ENCODE data around the gene AAK1. TPM values are rescaled to one million over a fixed set of nuclear protein-coding genes. Genes with fewer than 3 reads are reported as not detected.
"Not testable (repeated sequence)": the region's sequence is repeated elsewhere in the genome, so short reads cannot be mapped to it uniquely, and the experiment has no call there.

AAK1 gene
- total RNA-seq, 2 experiments from 2014 or later: 115 to 121 TPM

DNA sequence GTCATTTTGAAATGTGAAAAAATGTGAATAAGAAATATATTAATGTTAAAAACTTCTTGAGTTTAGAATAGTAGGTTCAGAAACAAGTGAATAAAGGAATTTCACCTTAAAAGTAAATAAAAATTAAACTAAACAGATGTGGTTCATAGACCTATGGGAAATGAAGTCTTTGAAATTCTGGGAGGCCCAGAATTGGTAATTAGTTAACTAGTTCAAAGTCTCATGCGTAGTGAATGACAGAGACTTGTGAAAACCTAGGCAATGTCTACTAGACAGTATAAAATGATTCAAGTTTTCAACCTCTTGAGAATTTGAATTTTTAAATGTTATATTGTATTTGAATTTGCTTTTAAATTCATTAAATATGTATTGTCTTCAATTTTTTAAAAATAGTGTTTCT is 32.6 kb upstream of the AAK1 start:
- POLR2A ChIA-PET: interaction anchor here (1.1 to 5.5 kb wide), 3 partner anchors 8 to 31 kb away, joined by 4 to 24 read pairs (median 21); no protein-coding TSS in a partner anchor
- H3K4me3 Mint-ChIP-seq: no peak overlapping the region
- CTCF ChIA-PET: no interaction called here

DNA sequence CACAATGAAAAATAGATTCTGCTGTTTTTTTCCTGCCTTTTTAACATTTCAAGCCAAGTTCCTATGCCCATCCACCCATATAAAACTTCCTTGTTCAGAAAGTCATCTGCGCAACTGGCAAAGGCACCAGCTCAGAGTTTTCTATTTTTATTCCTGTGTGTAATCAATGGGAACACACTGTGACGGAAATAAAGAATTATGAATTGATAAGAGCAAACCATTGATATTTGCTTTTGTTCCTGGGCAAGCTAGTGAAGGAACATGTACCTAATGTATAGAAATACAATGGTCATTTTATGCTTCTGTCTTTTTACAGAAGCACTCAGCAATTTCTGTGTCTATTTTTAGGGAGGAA is 30.8 kb upstream of the AAK1 start:
- Mint-ChIP-seq H3K4me3 (no peak overlapping the region), H3K27ac (no peak overlapping the region), H3K36me3 (ENCODE audit: low read depth) (peaks cover 12% of the 10 kb centered on the region), H3K27me3 (no peaks in the 10 kb centered on the region), H3K4me1 (peaks cover 40% of the 10 kb centered on the region), H3K9me3 (peaks cover 5% of the 10 kb centered on the region)
- ChIA-PET CTCF (interaction anchor here (0.8 to 1.3 kb wide), 3 partner anchors 12 to 30 kb away, joined by 3 to 7 read pairs (median 3); partner anchors contain the start of gene AAK1), POLR2A (interaction anchor here (1.0 to 5.5 kb wide), 5 partner anchors 9 to 42 kb away, joined by 3 to 24 read pairs (median 7); no protein-coding TSS in a partner anchor)
- DNase-seq: no peak

More for the DNA sequence above, 32.6 kb upstream of the AAK1 start:
- Mint-ChIP-seq H3K27me3 (no peaks in the 10 kb centered on the region), H3K27ac (no peak overlapping the region), H3K4me1 (peaks cover 53% of the 10 kb centered on the region), H3K36me3 (ENCODE audit: low read depth) (peaks cover 14% of the 10 kb centered on the region), H3K9me3 (peaks cover 7% of the 10 kb centered on the region)
- no peak for DNase-seq

DNA sequence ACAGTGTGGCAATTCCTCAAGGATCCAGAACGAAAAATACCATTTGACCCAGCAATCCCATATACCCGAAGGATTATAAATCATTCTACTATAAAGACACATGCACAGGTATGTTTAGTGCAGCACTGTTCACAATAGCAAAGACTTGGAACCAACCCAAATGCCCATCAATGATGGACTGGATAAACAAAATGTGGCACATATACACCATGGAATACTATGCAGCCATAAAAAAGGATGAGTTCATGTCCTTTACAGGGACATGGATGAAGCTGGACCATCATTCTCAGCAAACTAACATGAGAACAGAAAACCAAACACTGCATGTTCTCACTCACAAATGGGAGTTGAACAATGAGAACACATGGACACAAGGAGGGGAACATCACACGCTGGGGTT is 29.6 kb upstream of the AAK1 start:
- H3K9me3 Mint-ChIP-seq, H3K27ac Mint-ChIP-seq, H3K4me3 Mint-ChIP-seq, DNase-seq, POLR2A ChIA-PET, H3K27me3 Mint-ChIP-seq: not testable (repeated sequence)
- CTCF ChIA-PET: interaction anchor here (1.0 kb wide), 1 partner anchor 15 kb away, joined by 3 read pairs; no protein-coding TSS in a partner anchor
- peaks cover 36% of the 10 kb centered on the region for H3K4me1 Mint-ChIP-seq
- peaks cover 12% of the 10 kb centered on the region for H3K36me3 Mint-ChIP-seq (ENCODE audit: low read depth)

DNA sequence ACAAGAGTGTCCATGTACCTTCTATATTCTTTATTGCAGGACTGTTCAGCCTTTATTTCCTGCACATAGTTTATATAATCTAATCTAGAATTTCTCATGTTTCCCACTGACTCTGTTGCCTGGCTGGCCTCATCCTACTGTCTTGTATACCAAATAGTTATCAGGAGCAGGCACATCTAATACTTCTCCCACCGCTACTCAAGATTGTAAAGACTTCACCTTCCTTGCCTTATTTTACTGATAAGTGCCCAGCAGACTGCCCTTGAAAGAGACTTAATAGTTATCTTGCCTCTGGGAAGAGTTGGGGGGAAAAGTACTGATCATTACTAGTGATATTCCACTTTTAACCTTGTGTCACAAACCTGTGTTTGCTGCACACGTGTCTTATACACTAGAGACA is 26.1 kb upstream of the AAK1 start:
- CTCF ChIA-PET: interaction anchor here (0.8 kb wide), 1 partner anchor 55 kb away, joined by 6 read pairs; no protein-coding TSS in a partner anchor

DNA sequence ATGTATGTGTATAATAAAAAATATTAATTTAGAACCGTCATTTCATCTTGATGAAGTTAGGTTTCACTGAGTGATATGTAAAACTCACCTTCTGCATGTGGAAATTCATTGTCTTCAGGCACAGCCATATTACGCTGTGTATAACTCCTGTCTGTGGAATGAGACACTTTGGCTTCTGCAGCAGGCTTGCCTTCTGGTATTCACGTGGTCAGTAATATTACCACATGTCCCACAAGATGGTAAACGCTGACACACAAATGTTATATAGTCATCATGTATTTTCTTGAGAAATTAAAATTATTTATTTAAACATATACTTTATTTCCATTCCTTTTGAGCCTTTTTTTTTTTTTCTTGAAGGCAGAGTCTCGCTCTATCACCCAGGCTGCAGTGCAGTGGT is 25.1 kb upstream of the AAK1 start:
- Mint-ChIP-seq H3K9me3 (peaks cover 13% of the 10 kb centered on the region), H3K27me3 (no peaks in the 10 kb centered on the region), H3K27ac (no peak overlapping the region), H3K36me3 (ENCODE audit: low read depth) (peaks cover 18% of the 10 kb centered on the region), H3K4me1 (peaks cover 15% of the 10 kb centered on the region), H3K4me3 (no peak overlapping the region)
- no peak for DNase-seq
- ChIA-PET POLR2A (no interaction called here), CTCF (no interaction called here)

More for the DNA sequence above, 26.1 kb upstream of the AAK1 start:
- no peak for DNase-seq
- no peak overlapping the region for H3K27ac Mint-ChIP-seq
- H3K4me3 Mint-ChIP-seq: no peak overlapping the region
- H3K36me3 Mint-ChIP-seq (ENCODE audit: low read depth): peaks cover 8% of the 10 kb centered on the region
- peaks cover 5% of the 10 kb centered on the region for H3K9me3 Mint-ChIP-seq
- H3K27me3 Mint-ChIP-seq: no peaks in the 10 kb centered on the region
- peaks cover 22% of the 10 kb centered on the region for H3K4me1 Mint-ChIP-seq
- POLR2A ChIA-PET: interaction anchor here (2.1 kb wide), 1 partner anchor 25 kb away, joined by 8 read pairs; the partner anchor contains the start of gene AAK1

DNA sequence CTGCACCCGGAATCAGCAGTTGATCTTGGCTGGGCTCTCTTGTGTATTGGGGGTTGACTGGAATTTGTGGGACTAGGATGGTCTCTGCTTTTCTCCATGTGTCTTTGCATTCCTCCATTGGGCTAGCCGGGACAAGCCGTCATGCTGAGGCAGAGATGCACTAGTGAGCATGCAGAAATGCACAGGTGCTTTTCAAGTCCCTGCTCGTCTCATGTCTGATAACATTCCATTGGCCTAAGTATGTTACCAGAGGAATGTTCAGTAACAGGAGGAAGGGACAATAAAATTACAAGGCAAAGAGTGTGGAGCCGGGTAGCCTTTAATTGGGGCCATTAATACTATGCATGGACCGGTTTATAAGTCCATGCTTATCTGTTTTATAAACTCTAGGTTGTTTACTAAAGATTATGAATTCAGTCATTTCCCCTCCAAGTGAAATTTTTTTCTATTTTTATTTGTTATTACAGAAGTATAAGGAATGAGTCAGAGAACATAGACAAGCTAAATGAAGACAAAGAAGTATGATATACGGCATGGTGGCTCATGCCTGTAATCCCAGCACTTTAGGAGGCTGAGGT is 24.4 kb upstream of the AAK1 start:
- ChIA-PET CTCF (no interaction called here), POLR2A (no interaction called here)
- Mint-ChIP-seq H3K27me3 (no peaks in the 10 kb centered on the region), H3K27ac (no peak overlapping the region), H3K9me3 (peaks cover 15% of the 10 kb centered on the region), H3K36me3 (ENCODE audit: low read depth) (peaks cover 23% of the 10 kb centered on the region), H3K4me1 (peaks cover 13% of the 10 kb centered on the region), H3K4me3 (no peak overlapping the region)
- DNase-seq: no peak

DNA sequence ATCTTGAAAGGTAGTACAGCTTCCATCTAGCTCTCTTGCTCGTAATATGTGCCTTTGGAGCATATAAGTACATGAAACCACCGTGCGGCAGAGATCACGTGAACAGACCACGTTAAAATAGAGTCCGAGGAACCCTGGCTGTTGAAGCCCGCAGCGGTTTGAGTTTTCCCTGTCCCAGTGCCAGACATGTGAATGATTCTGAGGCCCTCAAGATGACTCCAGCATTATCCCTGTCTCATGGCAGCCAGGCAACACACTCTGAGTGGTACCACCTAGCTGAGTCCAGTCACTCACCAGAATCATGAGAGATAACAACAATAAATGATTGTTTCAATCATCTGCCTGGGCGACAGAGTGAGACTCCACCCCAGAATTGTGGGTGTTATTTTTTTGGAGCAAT is 21.6 kb upstream of the AAK1 start:
- H3K4me1 Mint-ChIP-seq: peaks cover 12% of the 10 kb centered on the region

DNA sequence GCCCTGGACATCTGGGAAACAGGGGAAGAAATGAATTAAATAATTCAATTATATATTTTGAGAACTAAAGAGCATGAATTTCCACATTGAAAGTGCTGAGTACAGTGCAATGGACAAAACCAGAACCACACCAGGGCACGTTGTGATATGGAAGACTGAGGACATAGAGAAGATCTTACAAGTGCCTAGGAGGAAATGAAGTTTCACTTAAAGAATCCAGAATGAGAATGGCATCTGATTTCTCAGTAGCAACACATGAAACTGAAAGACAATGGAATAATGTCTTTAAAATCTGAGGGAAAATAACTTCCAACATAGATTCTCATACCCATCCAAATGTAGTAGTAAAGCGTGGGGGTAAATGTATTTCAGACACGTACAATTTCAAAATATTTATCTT is 20.3 kb upstream of the AAK1 start:
- H3K4me1 Mint-ChIP-seq: peaks cover 12% of the 10 kb centered on the region
- peaks cover 8% of the 10 kb centered on the region for H3K27me3 Mint-ChIP-seq
- peaks cover 15% of the 10 kb centered on the region for H3K36me3 Mint-ChIP-seq (ENCODE audit: low read depth)
- H3K9me3 Mint-ChIP-seq: peaks cover 14% of the 10 kb centered on the region
- ChIA-PET CTCF (interaction anchor here (0.6 kb wide), 1 partner anchor 14 kb away, joined by 3 read pairs; no protein-coding TSS in a partner anchor), POLR2A (no interaction called here)
- no peak overlapping the region for H3K4me3 Mint-ChIP-seq
- no peak overlapping the region for H3K27ac Mint-ChIP-seq
- no peak for DNase-seq

More for the DNA sequence above, 21.6 kb upstream of the AAK1 start:
- H3K4me3 Mint-ChIP-seq: no peak overlapping the region
- CTCF ChIA-PET: interaction anchor here (1.1 kb wide), 1 partner anchor 13 kb away, joined by 3 read pairs; no protein-coding TSS in a partner anchor
- no peak overlapping the region for H3K27ac Mint-ChIP-seq
- H3K9me3 Mint-ChIP-seq: peaks cover 14% of the 10 kb centered on the region
- peaks cover 15% of the 10 kb centered on the region for H3K36me3 Mint-ChIP-seq (ENCODE audit: low read depth)
- POLR2A ChIA-PET: no interaction called here
- DNase-seq: no peak
- H3K27me3 Mint-ChIP-seq: peaks cover 8% of the 10 kb centered on the region

DNA sequence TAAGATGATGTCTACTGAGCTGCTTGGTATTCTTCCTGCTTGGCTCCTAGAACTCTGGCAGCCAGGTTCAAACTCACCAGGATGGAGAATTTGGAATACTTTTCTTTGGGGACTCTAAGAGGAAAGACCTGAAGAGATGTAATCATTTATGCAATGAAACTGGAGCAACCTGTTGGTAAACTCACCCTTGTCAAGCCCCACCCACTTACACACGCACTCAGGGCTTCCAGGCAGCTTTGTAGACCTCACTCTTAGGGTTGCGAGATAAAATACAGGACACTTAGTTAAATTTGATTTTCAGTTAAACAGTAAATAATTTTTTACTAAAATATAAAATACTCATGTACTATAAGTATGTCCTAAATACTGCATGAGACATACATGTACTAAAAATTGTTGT is 19.0 kb upstream of the AAK1 start:
- H3K36me3 Mint-ChIP-seq (ENCODE audit: low read depth): peaks cover 15% of the 10 kb centered on the region
- H3K27ac Mint-ChIP-seq, H3K4me3 Mint-ChIP-seq, POLR2A ChIA-PET, CTCF ChIA-PET, DNase-seq, H3K4me1 Mint-ChIP-seq, H3K27me3 Mint-ChIP-seq: not testable (repeated sequence)
- H3K9me3 Mint-ChIP-seq: peaks cover 14% of the 10 kb centered on the region

DNA sequence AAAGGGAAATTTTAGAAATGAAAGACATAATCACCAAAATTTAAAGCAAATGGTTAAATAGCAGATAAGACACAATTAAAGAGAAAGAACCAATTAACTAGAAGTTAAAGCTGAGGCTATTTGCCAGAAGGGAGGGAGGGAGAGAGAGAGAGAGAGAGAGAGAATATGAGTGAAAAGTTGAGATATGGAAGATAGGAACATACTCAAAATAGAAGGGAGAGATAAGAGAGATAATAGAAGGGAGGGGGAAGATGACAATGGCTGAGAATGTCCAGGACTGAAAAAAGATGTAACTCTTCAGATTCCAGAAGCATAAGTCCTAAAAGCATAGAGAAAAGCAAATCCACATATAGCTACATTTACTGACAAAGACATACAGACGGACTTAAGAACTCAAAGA is 17.1 kb upstream of the AAK1 start:
- peaks cover 8% of the 10 kb centered on the region for H3K4me1 Mint-ChIP-seq
- peaks cover 15% of the 10 kb centered on the region for H3K36me3 Mint-ChIP-seq (ENCODE audit: low read depth)
- no peak overlapping the region for H3K27ac Mint-ChIP-seq
- no peak overlapping the region for H3K4me3 Mint-ChIP-seq
- H3K9me3 Mint-ChIP-seq: peaks cover 14% of the 10 kb centered on the region
- ChIA-PET CTCF (interaction anchor here (0.7 kb wide), 1 partner anchor 14 kb away, joined by 3 read pairs; no protein-coding TSS in a partner anchor), POLR2A (interaction anchor here (0.9 kb wide), 1 partner anchor 11 kb away, joined by 3 read pairs; no protein-coding TSS in a partner anchor)
- no peak for DNase-seq
- peaks cover 8% of the 10 kb centered on the region for H3K27me3 Mint-ChIP-seq

DNA sequence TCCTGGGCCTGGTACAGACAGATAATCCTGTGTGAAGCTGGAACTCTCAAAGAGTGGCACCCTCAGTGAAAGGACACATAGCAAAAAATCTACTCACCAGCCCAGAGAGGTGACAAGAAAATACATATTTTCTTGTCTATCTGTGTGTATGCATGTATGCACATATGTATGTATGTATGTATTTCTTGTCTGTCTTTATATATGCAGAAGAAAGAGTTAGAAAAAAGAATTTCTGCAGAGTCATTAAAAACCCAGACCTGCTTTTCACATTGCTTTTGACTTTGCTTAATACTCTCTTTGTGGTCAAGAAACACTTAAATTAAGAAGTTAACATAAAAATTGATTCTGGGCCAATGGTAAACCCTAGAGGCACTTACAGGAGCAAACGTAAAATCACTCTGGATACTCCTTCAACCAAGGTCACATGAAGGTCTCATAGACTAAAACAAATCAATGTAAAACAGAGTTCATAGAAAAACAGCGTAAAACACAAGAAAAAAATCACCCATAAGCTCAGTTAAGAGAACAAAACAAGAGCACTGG is 16.5 kb upstream of the AAK1 start:
- CTCF ChIA-PET: no interaction called here
- DNase-seq: no peak
- H3K9me3 Mint-ChIP-seq: peaks cover 14% of the 10 kb centered on the region
- no peak overlapping the region for H3K4me3 Mint-ChIP-seq
- H3K36me3 Mint-ChIP-seq (ENCODE audit: low read depth): peaks cover 15% of the 10 kb centered on the region
- POLR2A ChIA-PET: interaction anchor here (1.0 kb wide), 1 partner anchor 10 kb away, joined by 3 read pairs; no protein-coding TSS in a partner anchor
- H3K27ac Mint-ChIP-seq: no peak overlapping the region
- H3K4me1 Mint-ChIP-seq: peaks cover 14% of the 10 kb centered on the region
- peaks cover 8% of the 10 kb centered on the region for H3K27me3 Mint-ChIP-seq

DNA sequence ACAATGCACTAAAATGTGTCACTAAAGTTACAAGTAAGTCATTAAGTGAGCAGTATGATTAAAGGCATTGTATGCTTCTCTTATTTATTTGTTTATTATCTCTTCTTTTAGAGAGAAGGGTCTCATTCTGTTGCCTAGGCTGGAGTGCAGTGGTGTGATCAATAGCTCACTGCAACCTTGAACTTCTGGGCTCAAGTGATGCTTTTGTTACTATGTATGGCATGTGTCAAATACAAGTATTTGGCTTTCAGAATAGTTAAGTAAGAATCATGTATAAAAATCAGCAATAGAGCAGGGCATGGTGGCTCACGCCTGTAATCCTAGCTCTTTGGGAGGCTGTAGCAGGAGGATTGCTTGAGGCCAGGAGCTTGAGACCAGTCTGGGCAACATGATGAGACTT is 15.8 kb upstream of the AAK1 start:
- ChIA-PET POLR2A (interaction anchor here (1.0 kb wide), 1 partner anchor 10 kb away, joined by 3 read pairs; no protein-coding TSS in a partner anchor), CTCF (interaction anchor here (1.9 kb wide), 1 partner anchor 13 kb away, joined by 3 read pairs; no protein-coding TSS in a partner anchor)
- Mint-ChIP-seq H3K27ac (no peak overlapping the region), H3K27me3 (peaks cover 8% of the 10 kb centered on the region), H3K4me3 (no peak overlapping the region), H3K36me3 (ENCODE audit: low read depth) (peaks cover 12% of the 10 kb centered on the region), H3K9me3 (peaks cover 12% of the 10 kb centered on the region), H3K4me1 (peaks cover 16% of the 10 kb centered on the region)
- DNase-seq: no peak

DNA sequence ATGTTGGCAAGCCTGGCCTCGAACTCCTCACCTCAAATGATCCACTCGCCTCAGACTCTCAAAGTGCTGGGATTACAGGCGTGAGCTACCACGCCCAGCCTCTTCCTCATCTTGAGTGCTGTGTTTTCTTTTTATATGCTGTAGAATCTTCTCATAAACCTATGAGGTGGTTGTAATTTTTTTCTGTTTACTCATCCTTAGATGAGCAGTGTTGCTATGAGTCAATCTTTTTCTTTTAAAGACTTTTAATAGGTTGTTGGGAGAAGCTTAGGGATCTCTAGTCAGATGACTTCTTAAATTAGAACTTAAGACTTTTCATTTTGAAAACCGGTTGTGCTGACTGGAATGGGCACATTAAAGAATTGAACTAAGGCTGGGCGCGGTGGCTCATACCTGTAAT is 8.7 kb upstream of the AAK1 start:
- peak overlapping the region; percentile 59 for H3K27ac Mint-ChIP-seq
- no peaks in the 10 kb centered on the region for H3K36me3 Mint-ChIP-seq (ENCODE audit: low read depth)
- POLR2A ChIA-PET: interaction anchor here (1.2 to 3.8 kb wide), 2 partner anchors 8 to 31 kb away, joined by 4 to 24 read pairs; partner anchors contain the start of gene AAK1
- H3K27me3 Mint-ChIP-seq: no peaks in the 10 kb centered on the region
- no peak for DNase-seq
- CTCF ChIA-PET: interaction anchor here (1.1 to 5.0 kb wide), 3 partner anchors 13 to 72 kb away, joined by 3 to 23 read pairs (median 7); no protein-coding TSS in a partner anchor
- peaks cover 52% of the 10 kb centered on the region for H3K4me1 Mint-ChIP-seq
- H3K9me3 Mint-ChIP-seq: no peaks in the 10 kb centered on the region
- no peak overlapping the region for H3K4me3 Mint-ChIP-seq

All from activated CD4-positive, alpha-beta memory T cell treated with anti-CD3 and anti-CD28 coated beads, Interleukin-2, amount 10 ng/mL, durations not matched to agents 7 days and 5 days (primary cell).